WI38 (cell line): ENCODE measurements around the gene L3MBTL4.

Source experiments
- H3K4me3 ChIP-seq: 2 replicates; pipeline ENCODE4 v1.5.1; 2011; ENCODE audit warnings: low read depth, mild to moderate bottlenecking, control low read depth, low read length
- CTCF ChIP-seq: IDR thresholded peaks from 2 replicates; pipeline ENCODE4 v1.5.1; 2012; ENCODE audit warnings: low read depth, mild to moderate bottlenecking, control low read depth, low read length

L3MBTL4 gene

DNA sequence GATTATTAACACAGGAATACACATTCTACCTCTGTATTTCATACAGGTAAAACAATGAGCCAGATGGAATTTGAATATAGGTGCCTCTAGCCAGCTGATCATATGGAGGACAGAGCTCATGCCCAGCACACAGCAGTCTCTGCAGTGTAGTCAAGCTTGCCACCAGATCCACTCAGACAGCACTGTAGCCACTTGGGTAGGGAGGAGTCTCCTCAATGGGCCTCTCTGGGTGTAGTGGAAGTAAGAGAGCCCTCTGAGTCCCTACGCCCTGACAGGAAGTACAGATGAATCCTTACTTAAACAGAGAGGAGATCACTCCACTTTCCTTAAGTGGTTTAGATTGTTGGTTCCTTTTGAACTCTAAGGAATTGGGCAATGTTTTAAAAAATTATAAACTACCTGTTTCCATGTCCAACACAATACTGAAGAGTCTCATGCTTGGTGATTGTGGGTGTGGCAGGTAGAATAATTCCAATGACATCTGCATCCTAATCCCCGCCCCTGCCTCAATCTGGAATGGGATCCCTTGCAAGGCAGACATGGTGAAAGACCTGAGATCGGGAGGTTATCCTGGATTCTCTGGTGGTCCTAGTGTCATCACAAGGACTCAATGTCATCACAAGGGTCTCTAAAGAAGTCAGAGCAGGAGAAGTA, 496.4 kb downstream of the L3MBTL4 start:
- H3K4me3 ChIP-seq = no peak overlapping the region
- no peak for TF ChIP-seq CTCF

DNA sequence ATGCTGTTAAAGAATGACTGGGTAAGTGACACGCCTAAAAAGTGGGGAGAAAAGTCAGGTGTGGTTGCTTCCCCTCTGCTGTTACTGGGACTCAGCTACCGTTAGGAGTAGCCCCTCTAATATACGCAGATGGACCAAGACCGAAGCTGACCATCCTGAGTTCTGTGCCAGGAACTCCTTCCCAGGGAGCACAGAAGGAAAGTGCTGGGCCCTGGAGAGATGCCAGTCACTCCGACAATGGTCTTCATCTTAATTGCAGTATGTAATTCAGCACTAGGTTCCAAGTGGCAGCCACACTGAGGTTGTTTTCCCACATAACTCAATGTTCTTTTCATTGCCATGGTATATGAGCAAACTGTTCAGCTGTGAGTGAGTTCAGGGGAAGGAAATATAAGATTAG, 499.8 kb downstream of the L3MBTL4 start:
- no peak for TF ChIP-seq CTCF
- no peak overlapping the region for H3K4me3 ChIP-seq

DNA sequence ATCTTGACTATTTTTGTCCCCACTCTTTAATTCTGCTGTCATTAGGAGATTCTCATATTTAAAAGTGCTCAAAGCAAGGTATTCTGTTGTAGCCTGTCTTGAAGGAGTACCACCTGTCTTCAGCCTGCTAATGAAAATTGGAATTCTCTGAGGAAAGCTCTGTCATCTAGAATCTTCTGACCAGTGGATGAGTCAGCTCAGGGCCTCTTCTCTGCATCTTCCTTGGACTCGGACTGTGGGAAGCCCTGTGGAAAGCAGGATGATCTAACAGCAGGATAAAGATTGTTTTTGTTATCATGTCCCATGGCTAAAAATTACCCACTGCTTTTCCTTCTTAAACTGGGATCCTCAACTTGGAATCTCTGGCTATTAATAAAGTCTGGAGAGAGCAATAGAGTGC, 500.7 kb downstream of the L3MBTL4 start:
- no peak overlapping the region for H3K4me3 ChIP-seq
- TF ChIP-seq CTCF = no peak

DNA sequence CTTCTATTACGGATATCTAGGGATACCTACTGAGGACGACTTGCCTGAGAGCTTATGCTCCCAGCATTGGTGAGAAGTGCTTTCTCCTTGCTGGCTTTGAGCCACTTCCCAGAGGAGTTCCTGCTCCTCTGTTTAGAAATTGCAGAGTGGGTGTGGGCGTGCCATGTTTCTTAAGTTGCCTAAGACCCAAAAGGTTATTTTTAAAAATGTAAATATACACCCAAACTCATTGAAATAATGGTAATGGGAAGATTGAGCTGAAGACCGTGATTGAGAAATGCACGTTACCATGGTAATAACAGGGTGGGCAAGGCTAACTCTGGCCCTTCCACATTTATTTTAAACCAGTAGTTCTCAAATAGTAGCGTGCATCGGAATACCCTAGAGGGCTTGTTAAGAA, 502.1 kb downstream of the L3MBTL4 start:
- no peak for TF ChIP-seq CTCF

DNA sequence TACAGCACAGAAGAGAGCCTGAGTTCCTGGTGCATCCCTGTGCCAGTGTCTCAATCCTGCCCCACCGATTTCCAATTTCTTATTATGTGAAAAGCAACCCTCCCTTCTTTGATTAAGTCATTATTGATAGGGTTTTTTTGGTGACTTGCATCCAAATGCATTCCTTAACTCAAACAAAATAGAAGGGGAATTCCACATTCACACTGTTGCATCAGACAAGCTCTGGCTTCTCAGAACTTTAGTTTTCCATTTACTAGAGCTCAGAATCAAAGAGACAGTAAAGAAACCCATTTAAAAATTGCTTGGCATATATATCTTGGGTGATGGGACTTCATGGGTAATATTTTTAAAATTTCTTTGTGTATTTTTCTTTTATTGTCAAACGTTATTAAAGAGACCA, 505.6 kb downstream of the L3MBTL4 start:
- no peak overlapping the region for H3K4me3 ChIP-seq
- TF ChIP-seq CTCF = no peak

More for the DNA sequence above, 502.1 kb downstream of the L3MBTL4 start:
- no peak overlapping the region for H3K4me3 ChIP-seq
